NCI-H1092 treated with DMSO at 0.1 percent for 48 hours (cell line): ENCODE data around the gene C1QC.
"Not testable (repeated sequence)": the region's sequence is repeated elsewhere in the genome, so short reads cannot be mapped to it uniquely, and the experiment has no call there.

Source experiments
- DNase-seq: peaks from one replicate; lab custom pipeline; 2025; lab: John Stamatoyannopoulos, UW

The C1QC gene

DNA sequence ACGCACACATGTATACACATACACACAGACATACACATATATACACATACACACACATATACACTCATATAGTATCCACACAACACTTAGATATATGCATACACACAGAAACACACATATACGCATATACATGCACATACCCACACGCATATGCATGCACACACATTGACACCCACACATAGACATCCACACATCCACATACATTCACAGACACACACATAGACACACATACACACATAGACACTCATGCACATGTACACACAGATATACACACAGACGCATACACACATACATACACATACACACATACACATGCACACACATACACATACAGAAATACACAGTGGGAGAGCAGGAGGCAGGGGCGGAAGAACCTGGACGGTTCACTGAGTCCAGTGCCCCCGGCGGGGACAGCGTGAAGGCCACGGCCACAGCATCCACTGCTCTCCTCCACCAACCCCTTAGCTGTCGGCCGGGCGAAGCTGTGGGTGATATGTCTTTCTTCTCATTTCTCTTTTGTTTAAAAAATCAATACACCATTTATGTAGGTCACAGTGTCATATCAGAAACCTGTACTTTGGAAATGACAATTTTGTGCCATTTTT, 6.8 kb downstream of the C1QC start:
- DNase-seq, result no peak

DNA sequence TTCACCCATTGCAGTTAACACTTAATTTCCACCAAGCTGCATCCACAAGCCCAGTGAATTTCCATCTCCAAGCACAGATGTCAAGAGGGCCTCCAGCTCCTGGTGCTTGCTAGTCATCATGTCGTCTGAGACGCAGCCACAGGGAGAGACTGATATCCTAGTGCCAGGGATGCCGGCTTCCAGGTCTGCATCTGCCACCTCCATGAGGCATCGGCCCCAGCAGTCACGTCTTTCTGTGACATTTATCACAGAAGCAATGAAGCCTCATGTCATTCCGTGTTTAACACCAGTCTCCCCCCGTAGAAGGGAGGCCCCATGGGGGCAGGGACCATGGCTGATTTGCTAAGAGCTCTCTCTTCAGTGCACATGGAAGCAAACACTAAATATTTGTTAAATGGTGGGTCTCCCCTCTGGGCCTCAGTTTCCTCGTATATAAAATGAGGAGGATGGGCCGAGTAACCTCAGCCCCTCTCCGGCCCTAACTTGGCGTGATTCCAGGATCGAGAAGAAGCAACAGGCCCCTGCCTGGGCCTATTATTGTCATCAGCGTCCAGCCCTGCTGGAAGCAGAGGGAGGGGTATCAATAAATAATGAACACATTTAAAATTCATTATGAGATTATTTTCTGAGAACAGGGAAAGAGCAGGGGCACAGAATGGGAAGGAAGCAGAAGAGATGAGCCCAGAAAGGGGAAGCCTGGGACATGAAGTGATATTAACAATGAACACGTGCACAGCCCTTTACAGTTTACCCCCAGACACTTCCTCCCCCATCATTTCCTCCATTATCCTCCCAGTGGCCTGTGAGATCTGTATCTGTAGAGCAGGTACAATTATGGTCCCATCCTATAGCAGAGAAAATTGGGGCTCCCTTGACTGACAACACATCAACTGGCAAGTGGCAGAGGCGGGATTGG, 8.8 kb downstream of the C1QC start:
- no peak for DNase-seq

DNA sequence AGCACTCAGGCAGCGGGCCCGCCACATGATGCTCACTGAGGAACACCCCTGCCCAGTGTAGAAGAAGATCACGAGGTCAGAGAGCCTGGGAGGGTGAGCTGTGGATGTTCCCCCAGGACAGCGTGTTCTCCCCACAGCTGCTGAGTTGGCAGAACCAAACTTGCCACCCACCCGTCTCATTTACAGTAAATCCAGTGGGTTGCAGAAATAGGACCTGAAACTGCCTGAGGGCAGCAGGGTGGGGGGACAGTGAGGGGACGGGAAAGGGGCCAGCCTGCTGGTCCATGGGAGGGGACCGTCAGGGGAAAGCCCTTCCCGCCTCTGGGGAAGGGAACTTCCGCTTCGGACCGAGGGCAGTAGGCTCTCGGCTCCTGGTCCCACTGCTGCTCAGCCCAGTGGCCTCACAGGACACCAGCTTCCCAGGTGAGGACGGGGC, 9.5 kb downstream of the C1QC start, which contains the start of gene C1QB:
TSS of gene C1QB (plus strand) at position 356 of the 436 bp plus-strand sequence. CDS start 6,227 bp downstream, outside the sequence.
- no peak for DNase-seq

DNA sequence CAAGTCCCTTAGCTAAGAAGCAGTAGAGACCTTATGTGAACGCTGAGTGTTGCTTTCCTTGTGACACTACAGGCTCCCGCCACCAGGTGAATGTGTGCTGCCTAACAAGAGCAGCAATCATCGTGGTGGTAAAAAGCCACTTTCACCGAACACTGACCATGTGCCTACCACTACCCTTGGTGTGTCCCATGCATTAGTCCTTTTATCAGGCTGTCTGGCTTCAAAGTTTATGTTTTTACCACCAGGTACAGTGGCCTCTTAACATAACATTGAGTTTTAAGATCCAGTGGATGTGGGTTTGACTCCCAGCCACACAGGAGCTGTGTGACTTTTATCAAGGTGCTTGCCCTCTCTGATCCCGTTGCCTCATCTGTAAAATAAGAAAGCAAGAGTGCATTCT, 11.3 kb downstream of the C1QC start:
- DNase-seq, result no peak

DNA sequence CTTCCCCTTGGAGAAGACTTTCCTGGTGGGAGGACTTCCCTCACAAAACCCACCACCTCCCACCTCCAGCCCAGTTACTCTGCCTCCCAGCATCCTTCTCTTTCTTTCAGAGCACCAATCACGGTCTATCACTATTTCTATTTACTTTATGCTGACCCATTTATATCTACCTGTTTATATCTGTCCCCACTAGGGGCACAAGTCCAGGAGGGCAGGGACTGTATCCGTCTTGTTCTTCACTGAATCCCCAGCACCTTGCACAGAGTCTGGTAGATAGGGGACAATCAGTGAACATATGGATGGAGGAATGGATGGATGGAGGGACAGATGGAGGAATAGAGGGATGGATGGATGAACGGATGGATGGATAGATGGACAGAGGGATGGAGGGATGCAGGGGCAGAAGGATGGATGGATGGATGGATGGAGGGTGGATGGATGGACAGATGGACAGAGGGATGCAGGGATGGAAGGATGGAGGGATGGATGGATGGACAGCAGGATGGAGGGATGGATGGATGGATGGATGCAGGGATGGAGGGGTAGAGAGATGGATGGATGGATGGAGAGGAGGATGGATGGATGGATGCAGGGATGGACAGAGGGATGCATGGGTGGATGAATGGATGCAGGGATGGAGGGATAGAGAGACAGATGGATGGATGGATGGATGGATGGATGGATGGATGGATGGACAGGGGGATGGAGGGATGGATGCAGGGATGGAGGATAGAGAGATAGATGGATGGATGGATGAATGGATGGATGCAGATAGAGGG, 15.1 kb downstream of the C1QC start:
- no peak for DNase-seq

DNA sequence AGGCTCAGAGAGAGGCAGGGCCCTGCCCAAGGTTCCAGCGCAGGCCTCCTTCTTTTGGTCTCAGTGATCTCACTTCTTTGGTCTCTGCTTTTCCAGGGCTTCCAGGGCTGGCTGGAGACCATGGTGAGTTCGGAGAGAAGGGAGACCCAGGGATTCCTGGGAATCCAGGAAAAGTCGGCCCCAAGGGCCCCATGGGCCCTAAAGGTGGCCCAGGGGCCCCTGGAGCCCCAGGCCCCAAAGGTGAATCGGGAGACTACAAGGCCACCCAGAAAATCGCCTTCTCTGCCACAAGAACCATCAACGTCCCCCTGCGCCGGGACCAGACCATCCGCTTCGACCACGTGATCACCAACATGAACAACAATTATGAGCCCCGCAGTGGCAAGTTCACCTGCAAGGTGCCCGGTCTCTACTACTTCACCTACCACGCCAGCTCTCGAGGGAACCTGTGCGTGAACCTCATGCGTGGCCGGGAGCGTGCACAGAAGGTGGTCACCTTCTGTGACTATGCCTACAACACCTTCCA, 17.3 kb downstream of the C1QC start:
- no peak for DNase-seq

DNA sequence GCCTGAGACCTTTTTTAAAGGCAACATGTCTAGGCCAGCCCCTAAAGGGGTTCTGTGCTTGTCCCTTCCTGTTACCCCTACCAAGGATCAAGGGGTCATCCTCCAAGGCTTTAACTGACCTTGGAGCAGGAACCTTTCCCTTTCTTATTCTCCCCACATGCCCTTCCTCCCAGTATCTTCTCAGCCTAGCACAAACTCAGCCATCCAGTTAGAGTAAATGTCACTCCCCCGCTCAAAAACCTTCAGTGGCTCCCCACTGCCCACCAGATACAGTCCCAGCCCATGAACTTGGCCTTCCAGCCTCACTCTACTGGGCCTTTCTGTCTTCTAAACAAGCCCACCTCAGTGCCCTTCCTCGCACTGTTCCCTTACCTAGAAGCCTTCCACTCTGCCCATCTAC, 18.4 kb downstream of the C1QC start:
- DNase-seq, result no peak

DNA sequence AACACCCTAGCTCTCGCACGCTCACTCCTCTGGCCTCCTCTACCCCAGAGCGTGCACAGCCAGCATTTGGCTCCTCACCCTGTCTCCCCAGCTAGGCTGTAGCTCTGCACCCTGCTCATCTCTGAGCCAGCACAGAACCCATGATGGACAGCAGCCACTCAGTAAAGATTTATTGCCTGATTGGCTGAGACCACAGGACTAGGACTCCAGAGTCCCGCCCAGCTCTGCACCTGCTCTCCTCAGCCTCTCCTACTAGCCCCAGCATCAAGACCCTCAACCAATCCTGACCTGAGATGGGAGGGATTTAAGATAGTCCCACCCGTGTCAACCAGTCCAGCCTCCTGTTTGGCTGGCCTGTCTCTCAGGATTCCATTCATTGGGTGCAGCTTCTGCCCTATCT, 18.9 kb downstream of the C1QC start:
- DNase-seq, result peak; percentile 34

DNA sequence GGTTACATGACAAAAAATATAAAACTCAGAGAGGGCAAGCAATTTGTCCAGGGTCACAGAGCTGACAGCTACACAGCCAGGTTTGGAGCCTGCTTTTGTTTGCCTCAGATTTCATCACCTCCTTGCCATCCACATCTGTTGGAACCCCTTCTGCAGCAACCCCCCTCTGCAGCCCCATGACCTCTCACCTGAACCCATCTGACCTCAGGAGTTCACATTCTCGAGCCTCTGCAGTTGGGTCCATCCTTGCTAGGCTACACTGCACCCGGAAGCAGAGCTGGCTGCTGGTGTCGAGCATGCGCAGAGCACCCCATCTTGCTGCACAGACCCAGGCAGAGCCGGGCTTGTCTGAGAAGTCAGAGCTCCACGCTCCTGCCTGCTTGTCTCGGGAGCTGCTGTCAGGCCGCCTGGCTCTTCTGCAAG, 19.6 kb downstream of the C1QC start:
- no peak for DNase-seq

DNA sequence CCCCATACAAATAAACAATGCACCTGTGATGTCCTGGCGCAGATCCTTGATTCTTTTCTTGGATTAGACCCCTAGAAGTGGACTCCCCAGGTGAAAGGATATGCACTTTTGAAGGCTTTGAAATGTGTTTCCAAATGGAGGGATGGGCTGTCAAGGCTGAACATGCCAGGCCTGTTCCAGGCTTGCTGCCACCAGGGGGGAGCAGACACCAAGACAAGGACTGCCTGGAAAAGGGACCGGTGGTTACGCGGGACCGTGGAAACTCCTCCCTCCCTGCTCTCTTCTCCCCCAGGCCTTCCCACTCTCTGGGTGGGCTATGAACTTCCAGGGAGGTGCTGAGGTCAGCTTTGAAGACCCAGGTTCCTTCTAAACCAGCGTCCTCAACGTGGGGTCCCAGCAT, 22.3 kb downstream of the C1QC start:
- peak; percentile 40 for DNase-seq

DNA sequence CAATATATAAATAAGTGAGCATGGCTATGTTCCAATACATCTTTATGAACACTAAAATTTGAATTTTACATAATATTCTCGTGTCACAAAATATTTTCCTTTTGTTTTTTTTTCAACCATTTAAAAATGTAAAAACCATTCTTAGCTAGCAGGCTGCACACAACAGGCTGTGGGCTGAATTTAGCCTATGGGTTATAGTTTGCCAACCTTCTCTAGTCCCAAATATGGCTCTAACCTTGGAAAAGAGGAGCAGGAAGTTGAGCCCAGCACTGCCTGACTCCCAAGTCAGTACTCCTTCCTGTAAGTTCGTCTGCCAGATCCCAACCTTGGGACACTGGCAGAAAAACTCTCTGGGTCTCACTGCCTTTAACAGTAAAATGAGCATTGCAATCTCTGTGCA, 23.0 kb downstream of the C1QC start:
- DNase-seq, result no peak

DNA sequence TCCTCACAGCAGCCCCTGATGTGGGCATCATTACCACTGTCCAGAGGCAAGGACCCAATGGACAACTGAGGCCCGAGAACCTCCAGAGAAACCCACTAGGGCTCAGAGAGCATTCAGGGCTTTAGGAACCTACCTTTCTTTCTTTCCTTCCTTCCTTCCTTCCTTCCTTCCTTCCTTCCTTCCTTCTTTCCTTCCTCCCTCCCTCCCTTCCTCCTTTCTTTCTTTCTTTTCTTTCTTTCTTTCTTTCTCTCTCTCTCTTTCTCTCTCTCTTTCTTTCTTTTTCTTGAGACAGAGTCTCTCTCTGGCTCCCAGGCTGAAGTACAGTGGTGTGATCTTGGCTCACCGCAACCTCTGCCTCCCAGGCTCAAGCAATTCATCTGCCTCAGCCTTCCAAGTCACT, 25.4 kb downstream of the C1QC start:
- DNase-seq, result not testable (repeated sequence)

DNA sequence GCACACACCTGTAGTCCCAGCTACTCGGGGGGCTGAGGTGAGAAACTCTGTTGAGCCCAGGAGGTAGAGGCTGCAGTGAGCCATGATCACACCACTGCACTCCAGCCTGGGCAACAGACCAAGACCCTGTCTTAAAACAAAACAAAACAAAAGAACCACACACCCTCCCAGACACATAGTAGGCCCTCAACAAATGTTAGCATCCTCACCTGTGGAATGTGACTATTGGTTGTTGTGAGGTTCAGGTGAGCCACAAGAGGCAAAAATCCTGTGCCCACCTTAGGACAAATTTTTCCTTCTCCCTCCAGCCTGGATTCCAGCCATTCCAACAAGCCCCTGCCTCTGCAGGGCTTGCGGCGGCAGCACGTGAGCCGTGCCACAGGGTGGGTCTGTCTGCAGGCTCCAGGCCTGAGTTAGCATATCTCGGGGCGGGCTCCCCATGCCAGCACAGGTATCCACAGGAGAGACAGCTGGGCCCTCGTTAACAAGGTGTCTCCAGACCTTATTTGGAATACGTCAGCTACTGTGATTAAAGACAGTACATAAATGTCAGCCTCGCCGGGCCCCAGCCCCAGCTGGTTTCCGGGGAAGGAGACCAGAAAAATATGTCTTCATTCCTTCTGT, 27.0 kb downstream of the C1QC start:
- no peak for DNase-seq

DNA sequence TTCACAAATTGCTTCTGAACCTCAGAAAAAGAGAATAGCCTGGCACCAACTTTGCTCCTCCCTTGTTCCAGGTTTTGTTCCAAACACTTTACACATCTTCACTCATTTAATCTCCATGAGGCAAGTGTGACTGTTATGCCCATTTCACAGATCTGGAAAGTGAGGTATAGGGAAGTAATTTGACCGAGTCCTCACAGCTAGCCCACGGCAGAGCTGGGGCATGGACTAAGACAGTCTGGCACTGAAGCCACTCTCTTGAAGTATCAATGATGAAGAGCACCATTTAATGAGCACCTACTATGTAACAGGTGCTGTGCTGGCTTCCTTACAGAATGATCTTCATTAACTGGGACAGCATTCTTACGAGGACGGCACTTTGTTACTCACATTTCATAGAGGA, 28.6 kb downstream of the C1QC start:
- DNase-seq, result no peak

DNA sequence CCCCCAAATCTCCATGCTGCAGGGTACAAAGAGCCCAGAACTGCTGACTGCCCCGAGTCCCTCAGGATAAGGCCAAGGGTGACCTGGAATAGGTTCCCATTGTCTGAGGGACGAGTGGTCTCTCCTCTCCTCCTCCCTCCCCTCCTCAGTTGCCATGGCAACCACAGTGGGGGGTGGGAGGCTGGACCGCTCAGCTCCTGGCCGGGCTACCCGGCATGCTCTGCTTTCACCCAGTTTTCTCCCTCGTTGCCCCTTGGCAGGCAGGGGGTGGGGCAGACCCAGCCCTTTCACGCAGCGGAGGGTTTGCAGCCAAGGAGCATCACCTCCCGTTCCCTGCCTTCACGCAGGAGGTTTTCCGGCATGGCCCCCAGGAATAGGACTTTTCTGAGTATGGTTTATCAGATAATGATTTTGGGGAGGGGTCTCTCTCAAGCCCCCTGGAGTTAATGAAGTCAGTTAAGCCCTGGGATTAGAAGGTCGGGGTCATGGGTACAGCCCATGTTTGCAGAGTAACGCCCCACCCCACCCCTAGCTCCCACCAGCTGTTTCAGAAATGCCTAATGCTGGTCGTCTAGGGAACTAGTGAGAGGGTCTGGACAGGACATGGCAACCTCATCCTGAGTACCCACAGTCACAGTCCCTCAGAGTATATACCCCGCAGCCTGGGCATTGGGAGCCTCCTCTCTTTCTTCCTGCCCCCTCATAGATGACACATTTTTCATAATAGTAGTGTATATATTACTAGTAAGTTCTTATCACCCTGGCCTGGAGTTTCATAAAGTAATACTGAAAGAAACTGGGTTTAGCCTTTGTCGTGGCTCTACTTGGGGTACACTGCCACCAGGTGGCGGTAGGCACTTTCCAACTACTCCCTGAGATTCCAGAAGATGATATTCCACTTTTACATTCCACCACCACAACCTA, 30.3 kb downstream of the C1QC start:
- DNase-seq, result peak; percentile 68

DNA sequence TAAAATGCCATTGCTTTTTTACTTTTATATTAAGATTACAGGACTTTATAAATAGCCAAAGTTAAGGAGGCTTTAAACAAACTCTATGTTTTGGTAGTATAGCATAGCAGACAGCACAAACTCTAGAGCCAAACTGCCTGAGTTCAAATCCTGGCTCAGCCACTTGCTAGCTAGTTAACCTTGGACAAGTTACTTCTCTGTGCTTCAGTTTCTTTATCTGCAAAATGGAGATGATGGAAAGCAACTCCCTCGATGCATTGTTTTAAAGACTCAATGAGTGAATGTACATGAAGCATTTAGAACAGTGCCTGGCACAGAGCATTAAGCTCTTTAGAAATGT, 30.9 kb downstream of the C1QC start:
- no peak for DNase-seq

DNA sequence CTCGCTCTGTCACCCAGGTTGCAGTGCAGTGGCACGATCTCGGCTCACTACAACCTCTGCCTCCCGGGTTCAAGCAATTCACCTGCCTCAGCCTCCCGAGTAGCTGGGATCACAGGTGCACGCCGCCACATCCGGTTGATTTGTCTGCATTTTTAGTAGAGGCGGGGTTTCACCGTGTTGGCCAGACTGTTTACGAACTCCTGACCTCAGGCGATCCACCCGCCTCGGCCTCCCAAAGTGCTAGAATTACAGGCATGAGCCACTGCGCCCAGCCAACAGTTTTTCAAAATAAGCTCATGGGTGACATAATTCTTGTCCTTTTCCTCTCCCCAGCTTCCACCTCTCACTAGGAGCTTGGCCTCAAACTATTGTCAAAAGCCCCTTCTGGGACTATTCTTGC, 32.7 kb downstream of the C1QC start:
- not testable (repeated sequence) for DNase-seq

DNA sequence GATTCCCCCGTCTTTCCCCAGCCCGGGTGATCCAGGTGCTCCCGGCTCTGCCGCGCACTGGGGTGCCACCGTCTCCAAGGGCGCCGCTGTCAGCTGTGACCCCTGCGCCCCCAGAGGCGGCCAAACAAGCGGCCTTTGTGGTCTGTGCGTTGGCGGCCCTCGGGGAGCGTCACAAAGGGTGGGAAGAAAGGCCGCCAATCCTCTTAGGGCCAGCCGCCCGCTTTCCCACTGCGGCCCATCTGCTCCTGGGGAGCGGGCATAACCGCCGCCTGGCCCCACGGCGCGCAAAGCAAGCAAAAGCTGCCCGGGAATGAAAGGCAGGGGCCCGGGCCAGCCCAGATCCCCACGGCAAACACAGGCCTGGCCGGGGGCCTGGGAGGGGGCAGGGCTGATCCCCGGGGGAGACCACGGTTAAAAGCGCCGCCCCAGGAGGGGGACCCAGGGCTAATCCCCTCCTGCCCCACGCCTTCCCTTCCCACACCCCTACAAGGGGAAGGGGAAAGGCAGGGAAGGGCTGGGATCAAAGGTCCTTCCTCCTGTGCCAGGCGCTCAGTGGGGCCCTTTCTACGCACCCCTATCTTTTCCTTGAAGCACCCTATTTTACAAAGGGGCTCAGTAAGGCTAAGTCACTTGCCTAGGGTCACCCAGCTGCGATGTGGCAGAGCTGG, 33.6 kb downstream of the C1QC start:
- no peak for DNase-seq

DNA sequence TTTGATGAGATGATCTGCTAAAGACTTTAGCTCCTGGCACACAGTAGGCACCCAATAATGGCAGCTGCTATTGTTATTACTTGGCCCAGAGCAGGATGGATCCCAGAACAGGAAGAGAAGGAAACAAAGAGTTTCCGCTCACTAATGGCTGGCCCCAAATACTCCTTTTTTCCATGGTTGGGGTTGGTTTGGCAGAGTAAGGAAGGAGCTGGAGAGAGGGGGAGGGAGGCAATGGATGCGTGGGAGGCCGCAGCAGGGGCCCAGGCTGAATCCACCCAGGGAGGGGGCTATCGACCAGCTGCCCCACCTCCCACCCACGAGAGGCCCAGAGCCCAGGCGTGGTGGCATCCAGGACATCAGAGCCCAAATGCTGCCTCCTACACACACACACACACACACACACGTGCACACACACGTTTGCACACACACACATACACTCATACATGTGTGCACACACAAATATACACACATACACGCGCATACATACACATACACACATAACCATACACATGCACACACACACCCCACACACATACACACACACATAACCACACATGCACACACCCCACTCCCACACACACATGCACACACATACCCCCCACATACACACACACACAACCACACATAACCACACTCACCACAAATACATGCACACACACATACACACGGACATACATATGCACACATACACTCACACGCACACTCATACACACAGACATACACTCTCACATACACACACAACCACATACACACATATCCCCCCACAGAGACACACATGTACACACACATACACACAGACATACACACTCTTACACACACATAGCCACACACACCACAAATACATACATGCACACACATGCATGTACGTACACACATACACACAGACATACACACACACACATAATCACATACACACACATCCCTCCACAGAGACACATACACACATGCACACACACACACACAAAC, 34.8 kb downstream of the C1QC start:
- no peak for DNase-seq
